ENCODE data around the gene AP1S1.

AP1S1 gene

DNA sequence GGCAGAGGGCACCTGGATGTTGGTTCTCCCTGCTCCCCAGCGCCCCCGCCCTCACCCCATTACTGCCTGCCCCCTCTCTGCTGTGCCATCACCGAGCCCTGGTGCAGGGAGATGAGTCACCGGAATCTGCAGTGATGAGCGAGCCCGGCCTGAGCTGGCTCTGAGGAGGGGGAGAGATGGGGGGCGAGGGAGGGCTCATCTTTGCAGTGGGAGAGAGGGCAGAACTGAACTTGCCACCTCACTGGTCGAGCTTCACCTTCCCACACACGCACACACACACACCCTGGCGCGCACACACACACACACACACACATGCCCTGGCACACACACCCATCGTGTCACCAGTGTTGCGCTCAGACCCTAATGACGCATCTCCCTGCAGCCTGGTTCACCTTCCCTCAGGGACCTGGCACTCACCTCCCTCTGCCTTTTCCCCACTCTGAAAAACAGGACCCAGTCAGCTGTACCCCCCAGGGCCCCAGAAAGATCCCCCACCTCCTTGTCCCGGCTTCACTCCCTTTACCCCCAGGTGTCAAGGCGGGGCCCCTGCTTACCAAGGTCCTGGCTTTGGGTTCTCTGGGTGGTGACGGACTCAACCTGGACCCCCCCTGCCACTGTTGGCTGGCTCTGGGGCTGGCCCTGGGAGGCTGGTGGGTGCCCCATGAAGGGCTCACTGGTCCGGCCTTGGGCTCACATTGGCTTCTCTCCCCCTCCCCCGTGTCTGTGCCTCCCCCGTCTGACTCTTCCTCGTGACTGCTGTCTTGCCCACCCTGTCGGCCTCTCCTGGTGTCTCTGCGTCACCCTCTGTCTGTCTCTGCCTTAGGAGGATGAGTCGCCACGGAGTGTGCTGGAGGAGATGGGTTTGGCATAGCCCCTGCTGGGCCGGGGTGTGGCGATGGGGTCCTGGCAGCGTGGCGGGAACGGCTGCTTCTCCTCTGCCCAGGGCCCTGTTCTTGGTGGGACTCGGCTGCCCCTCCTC is 5.7 kb downstream of the AP1S1 start:
- DNase-seq = no peak

DNA sequence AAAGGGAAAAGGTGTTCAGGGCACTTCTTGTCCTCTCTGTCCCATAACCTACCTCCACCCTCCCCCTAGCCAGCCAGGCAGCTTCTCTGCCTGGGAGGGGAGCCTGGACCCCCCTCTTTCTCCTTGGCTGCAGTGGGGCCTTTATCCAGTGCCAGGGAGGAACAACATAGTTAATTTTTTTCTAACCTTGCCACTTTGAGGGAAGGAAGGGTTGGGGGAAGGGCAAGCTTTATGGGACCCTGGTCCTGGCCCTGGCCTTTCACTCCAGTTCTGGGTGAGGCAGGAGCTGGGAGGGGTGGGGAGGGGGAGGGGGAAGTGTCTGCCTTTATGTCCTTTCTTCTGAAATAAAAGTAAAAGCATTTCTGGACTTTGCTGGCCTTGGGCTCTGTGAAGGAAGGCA is 6.6 kb downstream of the AP1S1 start:
- DNase-seq = no peak

DNA sequence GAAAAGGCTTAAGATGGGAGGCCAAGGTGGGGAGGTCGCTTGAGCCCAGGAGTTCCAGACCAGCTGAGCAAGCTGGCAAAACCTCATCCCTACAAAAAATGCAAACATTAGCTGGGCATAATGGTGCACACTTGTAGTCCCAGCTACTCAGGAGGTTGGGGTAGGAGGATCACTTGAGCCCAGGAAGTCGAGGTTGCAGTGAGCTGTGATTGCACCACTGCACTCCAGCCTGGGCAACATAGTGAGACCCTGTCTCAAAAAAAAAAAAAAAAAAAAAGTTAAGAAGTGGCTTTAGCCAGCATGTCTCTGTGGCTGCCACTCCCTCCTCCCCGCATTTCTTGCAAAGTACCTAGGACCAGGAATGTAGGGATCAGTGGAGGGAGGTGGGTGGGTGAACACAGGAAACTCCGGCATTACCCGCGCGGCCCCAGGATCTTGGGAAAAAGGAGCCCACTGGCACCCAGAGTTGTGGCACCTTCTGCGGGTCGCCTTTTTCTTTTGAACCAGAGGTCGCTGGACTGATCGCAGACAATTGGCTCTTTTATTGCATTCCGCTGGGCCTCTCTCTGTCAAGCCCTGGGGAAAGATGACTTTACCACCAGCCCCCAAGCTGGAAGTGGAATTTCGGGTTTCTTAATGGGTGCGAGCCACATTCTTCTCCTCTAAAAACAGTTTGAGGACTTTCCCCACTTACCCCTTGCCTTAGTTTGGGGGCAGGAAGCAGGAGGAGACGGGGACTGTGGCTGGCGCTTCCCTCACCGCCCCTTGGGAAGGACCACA is 7.6 kb downstream of the AP1S1 start:
- no peak for DNase-seq

DNA sequence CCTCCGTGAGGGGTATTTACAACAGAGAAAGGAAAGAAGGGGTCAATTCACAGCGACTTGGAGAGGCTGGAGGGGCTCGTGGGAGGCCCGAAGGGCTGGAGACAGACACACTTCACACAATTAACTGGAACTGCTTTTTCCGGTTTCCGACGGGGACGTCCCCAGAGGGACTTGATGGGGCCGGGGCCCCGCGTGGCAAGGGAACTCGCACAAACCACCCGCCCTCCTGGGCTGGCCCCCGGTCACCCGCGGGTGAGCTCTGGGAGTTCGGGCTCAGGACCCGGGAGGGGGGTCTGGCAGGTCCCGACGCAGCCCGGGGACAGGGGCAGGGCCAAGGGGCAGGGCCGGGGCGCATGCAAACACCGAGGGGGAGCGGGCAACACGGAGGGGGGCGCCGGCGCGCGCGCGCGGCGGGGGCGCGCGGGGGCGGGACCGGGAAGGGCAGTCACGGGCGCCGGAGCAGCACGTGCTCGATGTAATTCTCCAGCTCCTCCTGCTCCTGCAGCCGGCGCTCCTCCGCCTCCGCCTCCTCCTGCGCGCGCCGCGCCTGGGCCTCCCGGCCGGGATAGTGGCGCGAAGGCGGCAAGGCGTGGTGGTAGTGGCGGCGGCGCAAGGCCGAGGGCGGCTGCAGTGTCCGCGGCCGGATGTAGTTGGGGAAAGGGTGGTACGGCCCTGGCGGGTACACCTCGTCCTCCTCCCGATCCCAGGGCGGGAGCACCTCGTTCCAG is 8.4 kb downstream of the AP1S1 start:
- no peak for DNase-seq

DNA sequence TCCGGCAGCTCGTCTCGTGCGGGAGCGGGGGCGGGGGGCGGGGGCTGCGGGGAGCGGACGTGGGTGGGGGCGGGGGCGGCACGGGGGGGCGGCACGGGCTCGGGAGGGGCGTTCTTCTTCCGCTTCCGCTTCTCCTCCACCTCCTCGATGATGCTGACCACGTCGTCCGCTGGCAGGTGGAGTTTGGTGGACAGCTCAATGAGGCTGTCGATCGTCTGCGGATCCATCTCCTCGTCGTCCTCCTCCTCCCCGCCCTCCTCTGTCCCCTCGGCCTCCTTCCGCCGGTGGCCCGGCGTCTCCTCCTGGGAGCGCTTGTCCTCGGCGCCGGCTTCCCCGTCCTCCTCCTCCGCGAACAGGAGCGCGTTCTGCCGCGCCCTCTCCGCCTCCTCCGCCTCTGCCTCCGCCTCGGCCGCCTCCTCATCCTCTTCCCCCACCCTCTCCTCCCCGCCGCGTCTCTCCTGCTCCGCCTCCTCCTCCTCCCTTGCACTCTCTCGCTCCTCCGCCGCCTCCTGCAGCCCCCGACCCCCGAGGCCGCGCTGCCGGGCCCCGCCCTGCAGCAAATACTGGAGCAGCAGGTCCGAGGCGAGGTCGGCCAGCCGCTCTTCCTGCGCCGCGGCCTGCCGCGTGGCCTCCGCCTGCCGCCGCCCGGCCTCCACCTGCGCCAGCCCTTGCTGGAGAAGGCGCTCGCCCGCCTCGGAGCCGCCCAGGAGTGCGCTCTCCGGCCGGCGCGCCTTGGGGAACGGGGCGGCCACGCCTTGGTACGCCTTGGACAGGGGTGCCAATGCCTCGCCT is 9.2 kb downstream of the AP1S1 start:
- no peak for DNase-seq

DNA sequence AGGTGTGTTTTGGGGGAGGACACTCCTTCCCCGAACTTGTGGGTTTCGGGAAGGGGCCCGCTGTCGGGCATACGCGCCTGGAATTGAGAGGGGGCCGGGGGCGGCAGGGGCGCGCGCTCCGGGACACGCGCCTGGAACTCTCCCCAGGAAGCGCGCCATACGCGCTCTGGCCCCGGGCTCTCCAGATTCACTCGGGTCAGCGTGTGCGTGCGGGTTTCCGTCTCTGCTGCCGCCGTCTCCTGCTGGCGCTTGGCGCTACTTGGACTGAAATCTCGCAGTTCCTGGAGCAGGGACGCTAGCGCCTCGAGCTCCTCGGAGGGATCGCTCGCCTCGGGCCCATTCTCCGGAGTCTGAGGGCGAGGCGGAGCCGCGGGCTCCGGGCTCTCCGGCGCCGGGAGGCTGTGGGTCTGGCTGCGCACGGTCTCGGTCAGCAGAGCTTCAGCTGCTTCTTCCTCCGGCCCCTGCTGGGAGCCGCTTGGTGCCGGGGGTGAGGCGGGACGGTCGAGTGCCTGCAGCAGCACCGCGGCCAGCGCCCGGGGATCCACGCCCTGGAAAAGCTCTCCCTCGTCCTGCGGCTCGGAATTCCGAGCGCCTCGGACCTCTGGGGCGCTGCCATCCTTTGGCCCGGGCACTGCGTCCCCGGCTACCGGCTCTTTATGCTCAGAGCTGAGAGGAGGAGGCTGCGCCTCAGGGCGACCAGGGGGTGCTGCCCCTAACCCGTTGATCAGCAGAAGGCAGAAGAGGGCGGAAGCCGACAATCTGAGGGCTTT is 10.0 kb downstream of the AP1S1 start:
- no peak for DNase-seq

DNA sequence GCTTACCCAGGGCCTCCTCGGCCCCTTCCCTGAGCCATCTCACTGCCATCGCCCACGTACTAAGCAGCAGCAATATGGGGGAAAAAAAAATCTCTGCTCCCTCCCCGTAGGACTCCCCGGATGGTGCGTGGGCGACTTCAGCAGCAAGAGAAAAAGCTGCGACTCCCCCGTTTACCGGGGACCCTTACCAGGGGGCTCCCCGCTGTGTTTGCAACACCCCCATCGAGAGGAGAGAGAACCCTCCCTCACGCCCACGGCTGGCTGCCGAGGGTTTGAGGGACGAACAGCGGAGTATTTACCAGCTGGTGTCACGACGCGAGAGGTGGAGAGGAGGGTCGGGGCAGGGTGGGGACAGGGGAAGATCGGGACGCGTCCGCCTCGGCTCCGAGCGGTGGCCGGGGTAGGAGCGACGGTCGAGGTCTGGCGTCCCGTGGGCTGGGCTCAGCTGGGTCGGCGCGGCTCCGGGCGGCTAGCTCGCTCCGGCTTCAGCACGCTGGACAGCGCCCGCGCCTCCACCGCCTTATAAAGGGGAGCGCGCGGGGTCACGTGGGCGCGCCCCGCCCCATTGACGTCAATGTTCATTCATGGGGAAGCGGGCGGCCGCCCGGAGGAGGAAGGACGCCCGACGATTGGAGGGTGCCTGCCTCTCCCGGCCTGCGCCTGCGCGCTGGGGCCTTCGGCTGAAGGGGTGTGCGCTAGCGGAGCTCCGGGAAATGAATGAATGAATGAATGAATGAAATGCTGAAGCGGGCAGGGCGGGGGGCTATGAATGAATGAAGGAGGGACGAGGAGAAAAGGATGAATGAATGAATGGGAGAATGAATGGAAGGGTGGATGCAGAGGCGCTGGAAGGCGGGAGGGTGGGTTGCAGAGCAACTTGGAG is 11.0 kb downstream of the AP1S1 start, which contains the start of gene VGF:
VGF (minus strand) TSS at position 495 of the 883 bp plus-strand sequence. CDS start 726 bp downstream, outside the sequence.
- peak; percentile 83 for DNase-seq

DNA sequence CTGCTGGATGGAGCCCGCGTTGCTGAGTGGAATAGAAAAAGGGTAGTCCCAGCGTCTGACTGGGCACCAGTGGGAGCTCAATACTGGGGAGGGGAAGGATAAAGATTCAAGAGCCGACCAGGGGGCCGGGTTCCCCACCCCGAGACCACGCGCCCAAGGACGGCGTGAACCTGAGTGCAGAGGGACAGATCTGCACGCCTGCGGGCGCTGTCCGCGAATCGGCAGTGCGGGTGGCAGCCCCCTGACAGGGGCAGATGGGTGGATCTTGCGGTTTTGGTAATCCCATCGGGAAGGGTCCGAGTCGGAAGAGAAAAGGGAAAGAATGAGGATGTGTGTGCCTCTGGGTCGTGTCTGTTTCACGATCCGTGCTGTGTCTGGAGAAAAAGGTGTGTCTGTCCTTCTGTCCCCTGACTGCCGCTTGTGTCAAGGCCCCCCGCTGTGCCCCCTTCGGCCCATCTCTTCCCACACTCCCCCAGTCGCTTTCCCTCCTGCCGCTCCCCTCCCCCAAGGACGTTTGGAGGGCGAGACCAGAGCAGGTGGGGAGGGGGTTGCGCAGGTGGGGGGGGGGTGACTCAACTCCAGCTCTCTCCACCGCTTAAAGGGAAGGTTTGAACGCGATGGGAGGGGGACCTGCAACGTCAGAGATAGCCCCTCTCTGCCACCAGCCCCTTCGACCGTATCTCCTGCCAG is 11.8 kb downstream of the AP1S1 start:
- DNase-seq = no peak

DNA sequence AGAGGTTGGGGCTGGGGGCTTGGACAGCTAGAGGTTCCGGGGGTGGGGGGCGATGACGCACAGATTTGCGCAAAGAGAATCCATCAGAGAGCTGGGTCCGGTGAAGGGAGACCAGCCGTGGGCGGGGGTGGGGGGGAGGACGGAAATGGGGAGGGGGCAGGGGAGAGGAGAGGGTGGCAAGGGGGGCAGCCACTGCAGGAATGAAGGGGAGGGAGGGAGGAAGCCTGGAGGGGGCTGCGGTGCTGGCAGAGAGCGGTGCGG is 12.3 kb downstream of the AP1S1 start:
- no peak for DNase-seq

DNA sequence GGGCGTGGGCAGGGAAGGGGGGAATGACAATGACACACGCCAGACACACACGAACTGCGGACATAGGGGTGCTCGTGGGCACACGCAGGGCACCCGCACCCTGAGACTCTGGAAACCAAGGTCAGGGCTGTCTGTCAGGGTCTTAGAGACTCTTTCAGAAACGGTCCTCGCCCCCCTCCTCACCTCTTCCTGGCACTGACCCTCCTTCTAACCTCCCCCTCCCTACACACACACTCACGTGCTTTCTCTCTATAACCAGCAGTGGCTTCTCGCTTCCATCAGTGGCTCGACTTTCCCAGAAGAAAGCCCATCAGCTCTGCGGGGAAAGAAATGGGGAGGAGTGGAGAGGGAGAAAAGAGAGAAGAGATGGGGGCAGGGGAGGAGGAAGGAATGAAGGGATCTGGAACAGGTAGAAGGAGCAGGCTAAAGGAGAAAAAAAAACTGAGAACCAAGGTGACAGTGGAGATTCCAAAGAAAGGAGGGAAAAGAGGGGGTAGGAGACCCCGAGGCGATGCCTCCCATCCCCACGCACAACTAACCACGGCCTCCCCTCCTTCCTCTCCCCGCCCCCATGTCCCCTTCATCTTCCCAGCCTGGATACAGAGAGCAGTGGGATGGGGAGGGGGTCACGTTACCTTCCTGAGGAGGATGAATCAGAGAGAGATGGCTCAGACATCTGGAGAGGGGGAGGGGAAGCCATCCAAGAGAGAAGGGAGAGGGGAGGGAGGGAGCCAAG is 12.8 kb downstream of the AP1S1 start:
- DNase-seq = no peak

DNA sequence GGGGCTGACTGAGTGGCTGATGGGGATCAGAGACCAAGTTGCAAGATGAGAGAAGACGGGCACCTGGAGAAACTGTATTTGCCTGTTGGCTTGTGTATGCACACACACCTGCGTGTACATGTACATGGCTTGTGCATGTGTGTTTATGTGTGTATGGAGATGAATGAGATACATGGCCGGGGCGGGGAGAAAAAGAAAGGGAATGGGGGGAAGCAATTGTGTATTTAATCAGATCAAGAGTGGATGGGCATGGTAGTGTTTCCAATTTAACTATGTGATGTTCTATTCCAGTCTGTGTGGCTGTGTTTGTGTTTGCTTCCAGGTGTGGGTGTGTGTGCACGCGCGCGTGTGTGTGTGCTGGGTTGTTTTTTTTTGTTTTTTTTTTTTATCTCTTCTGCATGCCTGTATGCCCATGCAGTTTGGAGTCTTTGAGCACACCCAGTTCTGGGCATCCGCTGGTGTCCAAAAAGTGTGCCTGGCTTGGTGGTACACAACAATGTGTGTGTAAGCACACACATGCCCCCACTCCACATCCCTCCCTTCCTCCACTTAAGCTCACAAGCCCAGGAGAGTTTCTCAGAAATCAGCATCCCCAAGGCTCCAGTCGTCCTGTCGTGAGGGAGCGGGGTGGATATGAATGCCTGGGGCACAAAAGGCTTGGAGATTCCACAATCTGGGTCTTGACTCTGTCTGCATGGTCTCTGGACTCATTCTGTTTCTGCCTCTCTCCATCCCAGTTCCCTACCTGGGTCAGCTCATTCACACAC is 13.6 kb downstream of the AP1S1 start:
- DNase-seq = no peak

DNA sequence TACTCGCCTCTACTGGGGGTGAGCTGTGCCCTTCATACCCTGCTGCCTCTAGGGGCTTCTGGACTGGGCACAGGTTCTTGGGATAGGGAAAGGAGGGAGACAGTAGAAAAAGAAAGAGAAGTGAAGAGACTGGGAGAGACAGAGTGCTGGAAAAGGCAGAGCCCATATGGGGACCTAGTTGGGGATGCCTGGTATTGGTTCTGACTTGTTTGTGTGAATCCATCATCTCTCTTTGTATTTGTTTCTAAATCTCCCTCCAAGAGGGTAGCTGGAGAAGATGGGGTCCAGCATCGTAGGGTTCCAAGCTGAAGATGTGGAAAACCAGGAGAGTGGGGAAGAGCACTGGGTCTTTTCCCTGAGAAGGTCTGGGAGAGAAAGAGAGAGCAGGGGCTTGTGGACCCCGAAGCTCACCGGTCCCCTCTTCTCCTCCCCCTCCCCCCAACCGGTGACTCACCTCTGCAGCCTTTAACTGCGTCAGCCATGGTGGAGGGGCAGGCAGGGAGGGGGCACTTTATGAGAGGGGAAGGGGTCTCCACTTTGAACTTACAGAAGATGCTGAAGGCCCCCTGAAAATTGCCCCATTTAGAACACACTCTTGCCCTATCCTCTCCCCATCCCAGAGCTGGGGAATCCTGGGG is 14.3 kb downstream of the AP1S1 start:
- no peak for DNase-seq

DNA sequence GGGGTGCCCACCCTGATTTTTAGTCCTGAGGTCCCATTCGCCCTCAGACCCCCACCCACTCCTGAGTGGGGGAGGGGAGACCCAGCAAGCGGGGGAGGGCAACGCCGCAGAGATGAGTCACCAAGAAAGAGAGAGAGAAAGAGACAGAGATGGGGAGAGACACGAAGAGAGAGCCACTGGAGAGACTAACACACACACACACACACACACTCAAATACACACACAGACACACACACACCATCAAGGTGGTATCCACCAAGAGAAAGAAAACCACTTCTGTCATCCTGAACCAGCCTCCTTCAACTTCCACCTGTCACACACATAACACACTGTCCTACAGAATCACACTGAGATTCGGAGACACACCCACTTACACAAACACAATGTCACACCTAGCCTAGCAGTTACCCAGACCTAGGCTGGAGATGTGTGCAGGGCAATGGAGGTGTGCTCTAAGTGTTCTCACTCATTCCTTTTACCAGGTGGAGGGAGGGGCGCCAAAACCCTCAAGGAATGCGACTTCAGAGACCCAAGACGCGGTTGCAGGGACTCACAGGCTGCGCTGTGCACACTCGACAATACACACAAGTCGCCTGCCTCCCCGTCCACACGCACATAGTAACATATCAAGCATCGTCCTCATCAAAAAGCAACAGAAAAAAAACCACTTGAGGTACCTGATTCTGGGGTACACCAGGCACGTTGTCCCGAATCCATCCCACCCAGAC is 15.0 kb downstream of the AP1S1 start:
- DNase-seq = no peak

DNA sequence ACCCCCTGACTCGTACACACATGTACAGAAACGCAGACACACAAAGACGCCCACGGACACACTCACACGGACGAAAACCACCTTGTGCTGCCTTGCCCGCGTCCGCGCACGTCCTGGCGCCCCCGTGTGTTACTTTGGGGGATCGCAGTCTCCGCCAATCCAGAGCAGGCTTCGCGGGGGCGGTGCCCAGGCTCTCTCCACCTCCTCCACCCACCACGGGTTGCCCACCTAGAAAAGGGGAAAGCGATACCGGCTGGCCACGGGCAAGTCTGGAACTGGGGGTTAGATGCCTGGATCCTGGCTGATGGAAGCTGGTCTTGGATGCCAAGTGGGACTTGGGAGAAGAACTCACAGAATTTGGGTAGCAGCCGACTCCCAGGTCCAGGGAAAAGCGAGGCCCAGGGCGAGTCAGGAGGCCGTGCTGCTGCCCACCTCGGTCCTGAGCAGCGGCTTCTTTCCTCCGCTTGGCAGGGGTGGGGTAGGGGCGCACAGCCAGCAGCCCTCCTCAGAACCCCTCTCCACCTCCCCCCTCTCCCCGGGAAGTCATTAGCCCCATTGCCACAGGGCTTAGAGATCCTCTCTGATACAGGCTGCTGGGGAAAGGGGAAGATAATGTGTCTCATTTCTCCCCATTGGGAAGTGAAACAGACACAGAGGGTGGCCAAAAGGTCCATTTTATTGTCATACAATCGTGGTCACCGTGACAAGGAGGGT is 15.7 kb downstream of the AP1S1 start:
- no peak for DNase-seq

DNA sequence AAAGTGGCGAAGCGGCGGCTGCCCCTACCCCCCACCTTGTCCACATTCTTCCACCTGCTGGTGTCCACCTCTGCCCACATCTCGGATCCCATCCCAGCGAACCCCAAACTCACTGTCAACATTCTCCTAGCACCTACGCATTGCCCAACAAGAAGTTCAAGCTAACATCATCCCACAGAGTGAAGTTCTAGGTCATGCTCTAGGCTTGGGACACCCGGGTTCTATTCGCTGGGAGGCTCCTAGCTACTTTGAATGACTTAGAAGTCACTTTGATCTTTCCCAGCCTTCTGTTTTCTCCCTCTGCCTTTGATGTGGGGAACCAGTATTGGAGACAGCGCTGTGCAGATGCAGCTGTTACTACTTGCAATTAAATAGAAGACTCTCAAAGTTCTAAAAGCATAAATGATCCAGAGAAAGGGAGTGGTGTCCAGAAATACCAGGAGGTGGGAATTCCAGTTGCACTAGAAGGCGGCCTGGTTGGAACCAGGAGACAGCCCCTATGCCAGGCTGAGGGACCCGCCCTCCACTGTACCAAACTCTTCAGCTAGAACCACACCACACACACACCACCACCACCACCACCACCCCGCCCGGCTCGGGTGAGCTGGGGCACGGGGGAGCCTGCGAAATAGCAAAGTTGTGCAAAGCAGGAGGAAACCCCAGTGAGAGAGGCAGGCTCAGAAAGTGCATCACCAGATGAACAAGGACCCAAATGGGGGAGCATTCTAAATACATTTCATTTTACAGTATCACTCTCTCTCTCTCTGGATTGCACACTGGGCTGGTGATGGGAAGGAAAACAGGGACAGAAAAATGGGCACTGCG is 16.6 kb downstream of the AP1S1 start:
- DNase-seq = no peak

DNA sequence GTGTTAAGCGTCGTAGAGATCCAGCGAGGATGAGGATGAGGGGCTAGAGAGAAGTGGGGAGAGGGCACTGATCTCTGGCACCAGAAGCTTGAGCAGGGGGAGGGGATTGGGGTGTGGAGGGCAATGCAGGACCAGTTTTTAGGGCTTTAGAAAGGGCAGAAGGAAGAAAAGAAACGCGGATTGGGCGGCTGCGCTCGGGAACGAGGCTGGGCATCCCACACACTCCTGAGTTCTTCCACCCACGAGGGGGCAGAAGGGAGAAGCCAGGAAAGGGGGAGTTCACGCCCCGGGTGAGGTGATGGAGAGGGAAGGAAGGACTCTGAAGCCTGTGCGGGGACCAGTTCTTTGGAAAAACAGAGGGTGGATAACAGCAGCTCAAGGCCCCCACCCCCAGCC is 17.2 kb downstream of the AP1S1 start:
- no peak for DNase-seq

Data from NCI-H1436 treated with DMSO at 0.1 percent for 48 hours (cell line).